NCI-H2227 (cell line): ENCODE results near the gene ST3GAL5.
A peak's percentile ranks its signal among the peaks of the same experiment; 100 is the strongest.
"Not testable (repeated sequence)": the region's sequence is repeated elsewhere in the genome, so short reads cannot be mapped to it uniquely, and the experiment has no call there.

Source experiments
- DNase-seq: peaks from one replicate; lab custom pipeline; 2025; ENCODE audit not compliant: unreplicated experiment; lab: John Stamatoyannopoulos, UW

ST3GAL5 gene

DNA sequence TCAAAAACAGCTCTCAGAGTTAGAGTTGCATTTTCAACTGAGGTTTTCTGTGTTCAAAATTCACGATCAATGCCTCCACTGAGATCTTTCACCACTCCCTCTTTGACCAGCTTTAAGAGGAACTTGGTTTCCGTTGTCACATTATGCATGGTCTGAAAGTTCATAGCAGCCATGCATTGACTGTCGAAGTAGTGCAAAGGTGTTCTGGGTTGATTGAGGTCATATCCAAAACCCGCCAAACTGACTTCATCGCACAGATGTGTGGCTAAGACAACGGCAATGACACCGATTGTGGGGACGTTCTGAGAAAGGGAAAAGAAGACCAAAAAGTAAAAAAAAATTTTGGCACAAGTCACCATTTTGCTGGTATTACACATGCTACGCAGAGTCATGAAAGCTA is 48.7 kb downstream of the ST3GAL5 start:
- no peak for DNase-seq

DNA sequence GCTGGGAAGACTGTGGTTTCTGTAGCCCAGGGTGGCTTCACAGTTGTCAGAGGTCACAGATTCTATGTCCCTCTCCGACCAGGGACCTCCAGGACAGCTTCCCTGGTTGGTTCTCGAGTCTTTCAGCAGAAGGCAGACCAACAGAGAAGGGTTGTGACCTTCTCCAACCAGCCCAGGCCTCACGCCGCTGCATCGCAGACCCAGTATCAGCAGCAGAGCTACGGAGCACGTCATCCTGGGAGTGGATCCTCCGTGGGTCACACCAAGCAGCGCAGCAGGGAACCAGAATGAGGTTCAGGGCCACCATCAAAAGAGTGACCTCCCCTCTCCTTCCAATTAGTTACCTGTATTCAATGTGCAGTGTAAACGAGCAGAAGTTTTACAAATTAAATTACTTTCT is 49.3 kb downstream of the ST3GAL5 start:
- DNase-seq = no peak

DNA sequence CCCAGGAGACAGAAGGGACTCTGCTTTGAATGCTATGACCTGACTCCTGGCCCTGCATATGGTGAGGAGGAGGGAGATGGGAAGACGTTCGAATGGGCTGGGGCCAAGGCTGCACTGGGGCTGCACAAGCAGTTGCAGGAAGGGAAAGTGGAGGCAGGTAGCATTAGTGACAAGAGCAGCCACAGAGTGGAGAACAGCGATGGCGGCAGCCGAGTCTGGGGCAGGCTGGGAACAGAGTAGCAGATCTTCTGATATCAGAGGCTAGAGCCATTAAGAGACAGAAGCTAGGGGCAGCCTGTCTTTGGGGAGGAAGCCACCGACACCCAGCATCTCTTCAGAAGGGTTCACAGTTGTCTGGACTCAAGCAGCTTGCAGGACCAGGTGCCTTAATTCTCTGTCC is 50.1 kb downstream of the ST3GAL5 start:
- DNase-seq = no peak

DNA sequence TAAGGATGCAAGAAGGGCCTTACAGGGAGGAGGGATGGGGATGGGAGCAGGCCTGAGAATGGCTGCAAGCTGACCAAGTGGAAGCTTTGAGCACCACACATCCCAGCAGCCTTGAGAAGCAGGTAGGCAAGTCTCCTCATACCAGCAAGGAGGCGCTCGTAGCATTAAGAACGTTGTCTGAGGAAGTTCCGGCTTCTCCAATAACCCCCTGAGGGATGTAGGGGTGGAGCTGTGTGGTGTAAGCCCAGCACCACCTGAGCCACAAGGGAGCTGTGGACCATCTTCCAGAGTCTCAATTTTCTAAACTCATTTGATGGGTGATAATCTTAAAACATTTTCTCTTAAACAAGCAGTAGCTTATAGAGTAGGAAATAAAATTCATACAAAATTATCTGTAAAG is 50.6 kb downstream of the ST3GAL5 start:
- DNase-seq = no peak

DNA sequence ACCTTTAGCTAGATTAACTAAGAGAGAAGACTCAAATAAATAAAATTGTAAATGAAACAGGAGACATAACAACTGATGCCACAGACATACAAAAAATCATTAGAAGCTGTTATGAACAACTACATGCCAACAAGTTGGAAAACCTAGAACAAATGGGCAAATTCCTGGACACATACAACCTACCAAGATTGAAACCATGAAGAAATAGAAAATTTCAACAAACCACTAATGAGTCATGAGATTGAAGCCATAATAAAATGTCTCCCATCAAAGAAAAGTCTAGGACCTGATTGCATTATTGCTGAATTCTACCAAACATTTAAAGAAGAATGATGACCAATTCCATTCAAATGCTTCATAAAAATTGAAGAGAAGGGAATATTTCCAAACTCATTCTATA is 54.3 kb downstream of the ST3GAL5 start:
- DNase-seq = no peak

DNA sequence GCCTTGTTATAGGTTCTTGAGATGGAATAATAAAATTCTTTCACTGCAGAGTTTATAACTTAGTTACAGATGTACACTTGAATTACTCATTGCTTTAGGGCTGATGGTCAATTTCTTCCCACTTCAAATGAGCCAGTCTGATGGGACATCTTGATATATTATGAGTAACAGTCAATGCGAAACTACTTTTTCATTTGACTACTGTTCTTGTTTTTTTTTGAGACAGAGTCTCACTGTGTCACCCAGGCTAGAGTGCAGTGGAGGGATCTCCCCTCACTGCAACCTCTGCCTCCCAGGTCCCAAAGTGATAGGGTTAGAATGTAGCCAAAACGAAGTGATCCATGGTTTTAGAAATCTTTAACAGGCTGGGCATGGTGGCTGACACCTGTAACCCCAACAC is 57.1 kb downstream of the ST3GAL5 start:
- DNase-seq = no peak

DNA sequence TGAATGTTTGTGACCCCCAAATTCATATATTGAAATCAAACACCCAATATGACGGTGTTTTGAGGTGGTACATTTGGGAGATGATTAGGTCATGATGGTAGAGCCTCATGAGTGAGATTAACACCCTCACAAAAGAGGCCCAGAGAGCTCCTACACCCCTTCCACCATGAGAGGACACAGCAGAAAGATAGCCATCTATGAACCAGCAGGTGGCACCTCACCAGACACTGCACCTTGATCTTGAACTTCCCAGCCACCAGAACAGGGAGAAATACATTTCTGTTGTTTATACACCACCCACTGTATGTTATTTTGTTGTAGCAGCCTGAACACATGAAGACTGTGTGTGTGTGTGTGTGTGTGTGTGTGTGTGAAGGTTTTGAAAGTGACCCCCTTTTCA is 58.1 kb downstream of the ST3GAL5 start:
- DNase-seq = no peak

DNA sequence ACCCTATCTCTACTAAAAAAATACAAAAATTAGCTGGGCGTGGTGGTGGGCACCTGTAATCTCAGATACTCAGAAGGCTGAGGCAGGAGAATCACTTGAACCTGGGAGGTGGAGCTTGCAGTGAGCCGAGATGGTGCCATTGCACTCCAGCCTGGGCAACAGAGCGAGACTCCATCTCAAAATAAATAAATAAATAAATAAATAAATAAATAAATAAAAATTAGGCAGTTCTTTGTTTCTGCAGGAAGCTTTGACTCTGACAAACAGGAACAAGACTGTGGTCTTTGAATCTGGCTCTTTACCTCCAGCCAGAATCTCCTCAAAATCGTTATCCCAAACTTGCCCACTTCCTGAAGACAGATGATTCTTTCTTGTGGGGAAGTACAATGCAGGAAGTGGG is 59.4 kb downstream of the ST3GAL5 start:
- not testable (repeated sequence) for DNase-seq

DNA sequence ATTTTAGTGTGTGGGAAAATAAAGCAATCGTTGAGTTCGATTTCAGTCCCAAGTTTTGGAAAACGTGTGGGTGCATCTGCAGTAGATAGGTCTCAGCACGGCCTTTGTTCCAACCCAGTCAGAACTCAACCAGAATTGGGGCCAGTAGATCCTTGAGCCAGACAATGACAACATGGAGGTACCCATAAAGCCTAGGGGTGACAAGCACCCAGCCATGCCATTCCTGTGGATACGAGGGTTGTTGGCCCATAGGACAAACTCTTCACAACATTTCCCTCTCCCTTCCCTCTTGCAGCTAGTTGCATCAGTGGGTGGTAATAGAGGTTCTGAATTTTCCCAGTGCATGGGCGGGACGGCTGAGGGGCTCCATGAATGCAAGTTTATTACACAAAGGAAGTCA is 60.1 kb downstream of the ST3GAL5 start:
- no peak for DNase-seq

DNA sequence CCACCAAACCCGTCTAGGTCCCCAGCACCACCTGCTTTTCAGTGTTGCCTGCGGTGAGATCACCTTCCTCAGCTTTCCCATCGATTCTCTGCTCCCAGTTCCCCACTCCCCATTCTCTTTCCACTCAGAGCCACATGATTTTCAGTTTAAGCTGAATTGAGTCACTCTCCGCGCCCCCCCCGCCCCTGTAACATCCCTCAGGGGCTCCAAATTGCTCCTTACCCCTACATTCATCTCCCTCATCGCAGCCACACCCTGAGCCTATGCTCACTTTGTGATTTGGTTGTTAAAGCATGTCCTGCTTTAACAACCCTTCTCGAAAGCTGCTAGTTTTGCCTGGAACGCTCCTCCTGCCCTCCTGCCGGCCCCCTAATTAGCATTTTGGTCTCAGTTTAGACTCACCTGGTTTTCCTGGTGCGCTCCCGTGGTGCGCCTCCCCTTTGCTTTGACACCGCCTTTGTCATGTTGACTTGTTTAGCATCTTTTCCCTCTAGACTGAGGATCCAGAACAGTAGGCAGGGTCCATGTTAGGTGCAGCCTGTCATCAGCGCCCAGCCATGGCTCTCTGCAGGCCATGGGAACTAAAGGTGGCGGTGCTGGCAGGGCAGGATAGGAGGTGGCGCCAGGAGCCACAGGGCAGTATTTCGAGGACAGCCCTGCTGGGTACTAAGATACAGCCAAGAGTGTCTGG is 60.8 kb downstream of the ST3GAL5 start:
- no peak for DNase-seq

DNA sequence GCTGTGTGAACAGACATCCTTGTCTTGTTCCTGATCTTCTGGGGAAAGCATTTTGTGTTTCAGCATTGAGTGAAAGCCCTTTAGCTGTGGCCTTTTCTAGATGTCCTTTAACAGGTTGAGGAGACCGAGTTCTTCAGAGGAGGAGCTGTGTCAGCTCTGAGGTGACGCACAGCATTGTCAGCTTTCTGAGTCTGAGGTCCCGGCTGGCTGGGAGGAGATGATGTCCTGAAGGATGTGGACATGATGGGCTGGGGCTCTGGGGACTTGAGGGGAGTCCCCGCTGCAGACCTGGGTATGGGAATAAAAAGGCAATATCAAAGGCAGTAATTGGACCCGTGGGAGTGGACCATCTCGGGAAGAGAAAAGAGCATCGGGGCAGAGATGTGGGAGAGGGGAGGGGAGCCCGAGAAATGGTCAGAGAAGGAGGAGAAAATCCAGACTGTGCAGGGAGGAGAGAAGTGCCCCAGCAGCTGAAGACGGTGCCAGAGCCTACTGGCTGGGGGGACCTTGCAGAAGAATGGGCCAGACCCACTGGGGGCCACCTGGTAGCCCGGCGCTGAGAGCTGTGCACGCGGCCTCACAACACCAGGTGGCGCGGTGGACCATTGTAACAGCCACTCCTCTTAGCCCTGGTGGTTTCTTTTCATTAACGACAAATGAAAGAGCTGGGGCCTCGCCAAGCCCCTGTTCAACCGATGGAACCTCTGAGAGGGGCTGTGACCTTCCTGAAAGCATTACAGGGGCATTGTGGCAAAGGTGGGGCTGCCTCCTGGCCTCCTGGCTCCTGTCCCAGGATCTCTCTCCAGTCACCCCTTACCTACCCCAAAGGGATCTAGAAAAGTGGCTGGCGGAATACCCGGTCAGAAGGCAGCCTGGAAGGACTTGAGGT is 61.6 kb downstream of the ST3GAL5 start:
- DNase-seq = peak; percentile 84

DNA sequence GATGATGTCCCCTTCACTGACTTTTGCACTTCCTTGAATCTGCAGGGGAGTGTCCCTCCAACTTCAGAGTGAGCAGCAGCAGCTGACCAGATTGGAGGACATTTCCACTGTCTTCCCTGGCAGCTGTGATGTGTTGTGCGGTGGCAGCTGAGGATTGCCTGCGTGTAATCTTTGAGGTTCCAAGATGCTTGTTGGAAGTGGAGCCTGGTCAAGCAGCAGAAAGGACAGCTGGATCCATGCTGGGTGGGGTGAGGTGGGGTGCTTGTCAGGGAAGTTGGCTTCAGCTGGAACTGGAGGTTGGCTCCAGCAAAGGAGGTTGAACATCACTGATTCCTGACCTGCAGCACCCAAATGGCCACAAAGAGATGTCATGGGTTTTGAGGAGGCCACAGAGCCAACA is 64.8 kb downstream of the ST3GAL5 start:
- no peak for DNase-seq

DNA sequence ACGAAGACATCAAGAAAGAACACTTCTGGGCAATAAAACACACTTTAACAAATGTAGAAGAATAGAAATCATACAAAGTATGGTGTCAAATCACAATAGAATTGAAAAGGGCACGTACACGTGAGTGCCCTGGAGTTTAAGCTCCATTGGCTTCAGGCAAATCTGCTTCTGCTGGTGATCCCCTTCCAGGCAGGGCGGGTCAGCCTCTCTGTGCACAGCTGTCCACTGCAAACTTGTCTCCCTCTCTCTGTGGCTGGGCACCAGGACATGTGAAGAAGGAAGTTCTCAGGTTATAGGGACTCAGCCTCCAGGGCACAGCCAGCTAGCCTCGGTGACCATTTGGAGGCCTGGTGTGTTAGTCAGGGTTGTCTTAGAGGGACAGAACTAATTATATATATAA is 66.0 kb downstream of the ST3GAL5 start:
- no peak for DNase-seq

DNA sequence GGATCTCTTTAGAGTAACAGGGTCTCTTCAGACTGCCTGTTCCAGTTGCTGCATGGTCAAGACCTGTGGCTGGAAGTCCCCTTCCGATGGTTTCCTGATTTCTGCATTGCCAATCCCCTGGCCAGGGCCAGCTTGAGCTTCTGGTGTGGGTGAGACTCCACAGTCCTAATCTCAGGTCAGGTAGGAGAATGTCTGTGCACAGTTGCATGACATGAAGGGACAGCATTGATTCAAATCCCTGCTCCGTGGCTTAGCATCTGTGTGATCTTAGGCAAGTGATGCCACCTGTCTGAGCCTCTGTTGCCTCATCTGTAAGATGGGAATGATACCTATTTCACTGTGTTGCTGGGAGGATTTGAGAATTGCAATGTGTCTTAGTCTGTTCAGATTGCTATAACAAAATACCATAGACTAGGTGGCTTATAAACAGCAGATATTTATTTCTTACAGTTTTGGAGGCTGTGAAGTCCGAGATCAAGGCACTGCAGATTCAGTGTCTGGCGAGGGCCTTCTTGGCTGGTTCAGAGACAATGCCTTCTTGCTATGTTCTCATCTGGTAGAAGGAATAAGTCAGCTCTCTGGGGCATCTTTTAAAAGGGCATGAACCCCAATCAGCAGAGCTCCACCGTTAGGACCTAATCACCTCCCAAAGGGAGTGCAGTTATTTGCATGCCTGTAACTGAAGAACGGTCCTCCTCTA is 68.8 kb downstream of the ST3GAL5 start:
- no peak for DNase-seq

DNA sequence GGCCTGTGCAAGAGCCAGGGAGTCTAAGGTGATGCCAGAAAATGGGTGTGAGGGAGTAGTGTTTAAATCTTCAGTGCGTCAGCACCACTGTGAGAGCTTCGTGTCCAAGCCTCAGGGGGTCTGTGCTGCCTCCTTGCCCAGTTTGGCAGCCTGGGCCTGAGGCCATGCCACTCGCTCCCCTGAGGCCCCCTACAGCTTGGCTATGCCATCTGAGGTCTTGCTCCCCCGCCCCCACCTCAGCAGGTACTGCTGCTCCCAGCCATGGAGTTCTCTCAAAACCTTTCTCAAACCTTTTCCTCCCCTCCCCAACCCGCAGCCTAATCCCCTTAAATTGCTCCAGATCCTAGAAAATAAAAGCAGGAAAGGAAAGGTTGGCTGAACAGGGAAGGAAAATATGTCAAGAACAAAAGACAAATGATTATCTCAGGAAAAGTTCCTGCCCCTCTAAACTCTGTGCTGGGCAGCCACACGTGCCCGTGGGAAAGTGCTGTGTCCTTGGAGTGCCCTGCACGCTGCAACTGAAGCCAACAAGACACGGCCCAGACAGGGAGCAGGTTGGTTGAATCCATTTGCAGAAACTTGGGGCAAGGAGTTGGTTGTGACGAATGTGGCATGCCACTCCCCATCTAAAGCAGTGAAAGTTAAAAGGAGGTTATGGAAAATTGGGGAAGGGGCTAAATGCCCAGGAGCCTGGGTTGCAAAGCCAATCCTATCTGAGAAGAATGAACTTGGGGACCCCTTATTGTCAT is 73.8 kb downstream of the ST3GAL5 start:
- DNase-seq = no peak

DNA sequence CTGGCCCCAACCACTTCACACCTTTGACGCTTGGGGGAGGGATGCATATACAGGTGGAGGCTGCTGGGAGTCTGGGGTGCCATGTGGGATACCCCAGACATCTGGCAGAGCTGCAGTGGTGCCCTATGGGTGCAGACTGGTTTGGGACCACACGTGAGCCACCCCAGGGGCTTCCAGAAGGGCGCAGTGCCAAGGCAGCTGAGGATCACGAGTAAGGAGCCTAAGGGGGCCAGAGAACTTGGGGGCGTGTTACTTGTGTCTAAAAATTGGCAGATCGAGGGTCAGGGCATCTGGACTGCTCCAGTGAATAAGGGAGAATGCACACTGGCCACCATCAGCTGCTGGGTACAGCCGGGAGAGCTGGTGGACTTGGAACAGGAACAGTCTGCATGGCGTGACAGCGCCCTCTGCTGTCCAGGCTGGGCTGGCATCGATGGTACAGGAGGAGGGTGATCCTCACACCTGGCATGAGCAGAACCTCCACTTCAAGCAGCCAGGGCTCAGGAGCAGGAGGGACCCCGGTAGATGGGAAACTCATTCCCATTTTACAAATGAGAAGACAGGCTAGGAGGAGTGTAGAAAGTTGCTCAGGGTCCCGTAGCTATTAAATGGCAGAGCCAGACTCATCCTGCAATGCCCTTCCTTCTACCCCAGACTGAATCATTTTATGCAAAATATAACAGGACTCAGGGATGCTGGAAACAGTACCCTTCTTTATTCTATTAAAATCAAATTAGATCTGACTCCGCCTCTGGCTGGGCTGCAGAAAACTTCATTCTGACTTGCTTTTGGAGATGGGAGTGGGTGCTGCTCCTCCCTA is 74.6 kb downstream of the ST3GAL5 start:
- peak; percentile 91 for DNase-seq

DNA sequence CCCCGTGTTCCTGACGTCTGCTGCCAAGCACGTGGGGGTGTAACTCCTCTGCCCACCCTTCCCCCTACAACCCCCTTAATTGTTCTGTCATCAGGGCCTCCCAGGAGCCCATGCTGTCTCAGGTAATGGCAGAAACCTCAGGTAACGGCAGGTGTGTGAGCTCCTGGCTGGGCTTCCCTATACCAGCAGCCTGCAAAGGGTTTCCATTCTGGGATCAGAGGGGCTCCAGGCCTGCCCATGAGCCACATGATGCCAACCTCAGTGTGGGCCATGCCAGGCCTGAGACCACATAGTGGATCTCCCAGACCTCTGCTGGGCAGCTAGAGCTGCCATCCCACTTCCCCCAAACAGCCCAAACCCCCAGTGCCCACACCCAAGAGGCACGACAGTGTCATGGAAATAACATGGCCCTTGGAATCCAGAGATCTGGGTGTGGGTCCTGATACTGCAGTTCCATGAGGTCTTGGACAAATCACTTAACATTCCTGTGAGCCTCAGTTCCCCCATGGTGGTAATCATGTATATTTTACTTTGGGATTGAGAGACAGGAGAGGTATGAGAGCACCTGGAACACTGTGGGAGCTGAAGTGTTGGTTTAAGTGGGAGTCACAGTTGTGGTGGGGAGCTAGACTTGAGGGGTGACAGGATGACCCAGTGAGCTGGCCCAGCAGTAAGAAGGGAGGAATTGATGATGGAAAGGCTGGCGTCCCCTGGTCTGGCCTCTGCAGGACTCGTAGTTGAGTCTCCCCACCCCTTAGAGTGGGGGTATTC is 75.4 kb downstream of the ST3GAL5 start:
- DNase-seq = no peak

DNA sequence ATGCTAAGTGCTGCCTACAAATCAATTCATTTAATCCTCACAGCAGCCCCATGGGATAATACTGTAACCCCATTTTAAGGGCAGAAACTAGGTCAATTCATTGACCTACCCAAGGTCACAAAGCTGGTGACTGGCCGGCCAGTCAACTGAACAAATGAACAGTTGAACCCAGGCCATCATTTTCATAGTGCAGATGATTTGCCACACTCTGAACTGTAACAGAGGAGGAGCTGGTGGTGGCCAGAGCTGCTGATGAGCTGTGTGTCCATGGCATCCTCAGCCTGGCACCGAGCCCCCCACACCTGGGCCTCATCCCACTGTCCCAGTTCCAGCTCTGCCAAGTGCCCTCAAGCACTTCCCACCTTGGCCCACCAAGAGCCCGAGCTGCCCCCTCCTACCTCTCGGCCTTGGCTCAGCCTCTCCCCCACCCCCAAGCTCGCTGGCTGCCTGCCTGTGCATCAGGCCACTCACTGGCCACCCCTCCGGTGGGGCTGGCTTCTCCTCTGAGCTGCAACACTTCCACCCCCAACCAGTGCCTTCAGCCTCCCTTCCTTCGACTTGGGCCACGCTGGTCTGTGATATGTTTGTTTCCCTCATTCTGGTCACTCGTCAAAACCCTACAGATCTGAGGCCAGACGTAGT is 76.6 kb downstream of the ST3GAL5 start:
- DNase-seq = no peak
